SIG-M5 (cell line): ENCODE measurements around the gene KLHL17.
"Not testable (repeated sequence)": the region's sequence is repeated elsewhere in the genome, so short reads cannot be mapped to it uniquely, and the experiment has no call there.

Experiments used
- DNase-seq: peaks from one replicate; lab custom pipeline; 2025; lab: John Stamatoyannopoulos, UW

The KLHL17 gene

DNA sequence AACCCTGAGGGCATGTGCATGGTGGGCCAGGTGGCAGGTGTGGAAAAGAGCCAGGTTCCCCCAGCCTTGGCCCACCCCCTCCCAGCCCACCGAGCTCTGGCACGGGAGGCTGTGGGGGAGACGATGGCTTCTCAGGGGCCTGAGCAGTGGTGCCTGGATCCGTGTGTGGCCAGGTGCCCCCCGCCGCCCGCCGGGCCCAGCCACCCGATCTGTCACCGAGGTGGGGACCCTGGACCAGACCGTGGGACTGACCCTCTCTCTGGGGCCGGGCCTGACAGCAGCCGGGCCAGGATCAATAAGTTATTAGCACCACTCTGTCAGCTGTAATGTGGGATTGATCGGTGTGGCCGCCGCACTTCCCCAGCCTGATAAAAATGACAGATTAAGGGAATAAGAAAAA, 22.9 kb upstream of the KLHL17 start:
- DNase-seq: no peak

- no peak for DNase-seq
Observed at GRCh38 chr1:938088-938683, 22.2 kb upstream of the KLHL17 start.

DNA sequence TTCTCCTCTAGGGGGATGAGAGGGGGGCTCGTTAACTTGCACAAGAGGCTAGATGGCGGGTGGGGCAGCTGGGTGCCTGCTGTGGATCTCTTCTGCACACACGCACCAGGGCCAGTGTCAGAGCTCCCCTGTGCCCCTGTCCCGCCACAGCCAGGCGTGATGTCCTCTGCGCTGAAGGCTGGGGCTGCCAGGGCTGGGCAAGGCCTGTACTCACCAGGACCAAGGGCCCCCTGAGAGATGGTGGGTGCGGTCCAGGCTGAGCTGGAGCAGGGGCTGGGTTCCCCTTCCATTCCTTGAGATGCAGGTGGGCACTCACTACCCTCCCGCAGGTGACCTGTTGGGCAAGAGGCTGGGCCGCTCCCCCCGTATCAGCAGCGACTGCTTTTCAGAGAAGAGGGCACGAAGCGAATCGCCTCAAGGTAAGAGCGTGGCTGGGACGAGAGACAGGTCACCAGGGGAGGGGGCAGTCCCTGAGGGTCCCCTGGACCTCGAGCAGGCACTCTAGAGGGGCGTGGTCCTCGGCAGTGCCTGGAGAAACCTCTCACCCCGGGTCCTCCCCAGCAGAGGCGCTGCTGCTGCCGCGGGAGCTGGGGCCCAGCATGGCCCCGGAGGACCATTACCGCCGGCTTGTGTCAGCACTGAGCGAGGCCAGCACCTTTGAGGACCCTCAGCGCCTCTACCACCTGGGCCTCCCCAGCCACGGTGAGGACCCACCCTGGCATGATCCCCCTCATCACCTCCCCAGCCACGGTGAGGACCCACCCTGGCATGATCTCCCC, 21.5 kb upstream of the KLHL17 start:
- DNase-seq: no peak

- DNase-seq: no peak
Observed at GRCh38 chr1:939511-940106, 20.8 kb upstream of the KLHL17 start.

DNA sequence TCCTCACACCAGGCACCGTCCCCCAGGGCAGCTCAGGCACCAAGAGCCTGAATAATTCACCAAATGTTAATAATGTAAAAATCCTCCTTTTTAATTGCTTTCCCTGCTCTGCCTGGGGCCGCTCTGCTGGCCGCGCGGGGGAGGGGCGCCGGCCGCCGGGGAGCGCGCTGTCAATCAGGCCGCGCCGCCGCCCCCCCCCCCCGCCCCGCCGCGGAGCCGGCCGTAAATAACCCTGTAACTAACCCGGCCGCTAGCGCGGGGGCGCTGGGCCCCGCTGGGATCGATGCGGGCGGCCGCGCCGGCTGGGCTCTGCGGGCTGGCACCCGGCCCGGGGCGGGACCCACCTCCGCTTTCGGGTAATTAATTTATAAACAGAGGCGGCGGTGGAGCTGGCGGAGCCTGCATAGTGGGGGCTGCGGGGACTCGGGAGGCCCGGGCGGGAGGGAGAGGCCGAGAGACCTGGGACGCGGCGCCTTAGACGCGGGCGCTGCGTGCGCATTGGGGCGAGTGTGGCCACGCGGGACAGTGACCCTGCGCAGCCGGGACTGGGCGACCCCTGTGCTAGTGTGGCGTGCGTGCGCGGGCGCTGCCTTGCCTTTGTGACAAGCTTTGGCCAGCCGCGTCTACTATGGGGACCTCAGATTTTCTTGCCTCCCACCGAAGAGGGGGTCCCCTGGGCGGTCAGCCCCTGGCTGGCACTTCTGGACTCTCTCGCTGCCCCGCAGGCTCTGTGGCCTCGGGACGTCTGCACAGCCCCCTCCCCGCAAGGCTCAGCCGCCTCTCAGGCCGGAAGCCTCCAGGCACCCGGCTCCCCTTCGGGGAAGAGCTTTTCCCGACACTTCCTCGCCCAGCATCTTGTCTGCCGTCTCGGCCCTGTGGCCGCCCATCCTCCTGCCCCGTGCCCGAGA, 20.0 kb upstream of the KLHL17 start:
- DNase-seq: no peak

DNA sequence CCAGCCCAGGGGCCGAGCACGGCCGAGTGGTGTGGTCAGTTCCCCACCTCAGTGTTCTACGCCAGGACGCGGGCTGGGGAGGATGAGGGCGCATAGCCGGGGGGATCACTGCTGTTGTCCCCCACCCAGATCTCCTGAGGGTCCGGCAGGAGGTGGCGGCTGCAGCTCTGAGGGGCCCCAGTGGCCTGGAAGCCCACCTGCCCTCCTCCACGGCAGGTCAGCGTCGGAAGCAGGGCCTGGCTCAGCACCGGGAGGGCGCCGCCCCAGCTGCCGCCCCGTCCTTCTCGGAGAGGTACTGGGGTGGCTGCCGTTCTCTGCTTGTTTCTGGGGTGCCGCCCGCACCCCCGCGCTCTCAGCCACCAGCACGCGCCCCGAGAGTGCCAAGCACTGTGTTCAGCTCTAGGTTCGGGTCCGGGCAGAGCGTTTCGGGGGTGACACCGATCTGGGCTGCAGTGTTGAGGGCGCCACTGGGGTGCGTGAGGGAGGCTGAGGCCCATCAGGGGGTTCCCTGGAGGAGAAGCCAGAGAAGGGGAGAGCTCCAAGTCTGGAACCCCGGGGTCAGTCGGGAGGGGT, 19.3 kb upstream of the KLHL17 start:
- DNase-seq: no peak

DNA sequence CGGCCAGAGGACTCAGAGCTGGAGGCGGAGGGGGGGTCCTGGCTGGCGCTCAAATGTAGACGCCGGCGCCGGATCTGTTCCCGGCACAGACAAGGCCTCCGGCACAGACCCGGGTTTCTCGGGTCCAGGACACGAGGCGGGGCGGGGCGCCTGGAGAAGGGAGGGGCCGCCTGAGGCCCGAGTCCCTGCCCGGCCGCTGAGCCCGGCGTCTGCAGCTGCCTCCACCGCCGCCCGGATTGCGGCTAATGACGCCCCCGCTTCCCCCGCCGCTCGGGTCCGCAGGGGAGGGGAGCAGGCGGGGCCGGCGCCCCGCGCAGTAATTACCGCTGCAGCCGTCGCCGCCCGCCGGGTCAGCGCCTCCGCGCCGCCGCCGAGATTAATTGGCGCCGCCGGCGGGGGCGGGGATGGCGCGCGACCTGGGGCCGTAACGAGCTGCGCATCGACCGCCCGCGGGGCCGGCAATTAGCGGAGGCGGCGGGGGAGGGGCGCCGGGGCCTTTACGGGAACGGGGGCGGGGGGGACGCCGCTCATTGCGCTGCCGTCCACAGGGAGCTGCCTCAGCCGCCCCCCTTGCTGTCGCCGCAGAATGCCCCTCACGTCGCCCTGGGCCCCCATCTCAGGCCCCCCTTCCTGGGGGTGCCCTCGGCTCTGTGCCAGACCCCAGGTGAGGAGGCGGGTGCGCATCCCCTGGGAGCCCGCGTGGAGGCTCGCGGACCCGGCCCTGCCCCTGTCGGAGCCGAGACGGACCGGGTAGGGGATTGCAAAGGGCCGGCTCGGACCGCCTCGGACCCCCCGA, 18.6 kb upstream of the KLHL17 start:
- no peak for DNase-seq

GRCh38 chr1:942411-942821, 18.0 kb upstream of the KLHL17 start:
- DNase-seq: no peak

GRCh38 chr1:942864-943533, 17.4 kb upstream of the KLHL17 start:
- no peak for DNase-seq

- no peak for DNase-seq
Observed at GRCh38 chr1:943545-944340, 16.6 kb upstream of the KLHL17 start.

GRCh38 chr1:944341-945325, 15.8 kb upstream of the KLHL17 start:
- DNase-seq: no peak

GRCh38 chr1:945688-946556, 14.5 kb upstream of the KLHL17 start:
- DNase-seq: no peak

GRCh38 chr1:946811-947210, 13.6 kb upstream of the KLHL17 start:
- not testable (repeated sequence) for DNase-seq

DNA sequence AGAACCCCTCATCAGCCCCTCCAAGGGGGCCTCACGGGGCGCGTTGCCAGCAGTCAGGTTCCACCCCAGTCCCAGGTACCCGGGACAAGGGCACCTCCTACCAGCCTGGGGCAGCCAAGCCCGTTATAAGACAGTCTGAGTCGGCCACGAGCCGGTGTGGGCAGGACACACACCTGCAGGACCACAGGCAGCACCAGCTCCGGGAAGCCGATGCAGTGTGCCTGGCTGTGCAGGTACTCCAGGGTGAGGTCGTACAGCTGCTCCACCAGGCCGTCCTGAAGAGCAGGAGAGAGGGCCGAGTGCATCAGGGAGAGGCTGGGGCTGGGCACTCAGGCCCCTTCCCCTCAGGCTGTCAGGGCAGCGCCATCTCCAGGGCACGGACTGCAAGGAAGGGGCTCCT, 12.4 kb upstream of the KLHL17 start:
- no peak for DNase-seq

DNA sequence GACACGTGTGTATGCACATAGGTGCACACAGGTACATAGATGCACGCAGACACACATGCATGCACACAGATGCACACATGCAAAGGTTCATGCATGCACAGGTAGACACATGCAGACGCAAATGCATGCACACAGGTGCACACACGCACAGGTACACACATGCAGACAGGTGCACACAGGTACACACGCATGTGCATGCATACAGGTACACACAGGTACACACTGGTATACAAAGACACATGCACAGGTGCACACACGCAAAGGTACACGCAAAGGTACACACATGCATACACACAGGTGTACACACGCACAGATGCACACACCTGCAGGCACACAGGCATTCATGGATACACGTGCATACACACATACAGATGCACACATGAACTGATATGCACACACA, 10.1 kb upstream of the KLHL17 start:
- DNase-seq: no peak

DNA sequence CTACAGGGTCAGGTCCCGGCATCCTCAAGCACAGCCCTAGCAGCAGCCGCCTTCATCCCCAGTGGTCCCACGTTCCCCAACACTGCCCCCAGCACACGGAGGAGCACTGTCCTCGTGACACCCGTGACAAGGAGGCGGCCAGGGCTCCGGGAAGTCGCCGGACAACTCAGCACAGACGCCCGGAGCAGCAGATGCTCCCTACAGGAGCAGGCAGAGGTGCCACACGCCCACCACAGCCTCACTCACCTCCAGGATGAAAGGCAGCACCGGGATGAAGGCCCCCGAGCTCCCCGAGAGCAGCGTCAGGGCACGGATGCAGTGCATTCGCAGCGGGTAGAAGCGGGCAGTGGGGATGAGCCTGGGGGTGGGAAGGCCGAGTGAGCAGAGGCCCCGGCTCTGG, 9.5 kb upstream of the KLHL17 start:
- DNase-seq: no peak

- no peak for DNase-seq
Observed at GRCh38 chr1:951364-951763, 9.0 kb upstream of the KLHL17 start.

DNA sequence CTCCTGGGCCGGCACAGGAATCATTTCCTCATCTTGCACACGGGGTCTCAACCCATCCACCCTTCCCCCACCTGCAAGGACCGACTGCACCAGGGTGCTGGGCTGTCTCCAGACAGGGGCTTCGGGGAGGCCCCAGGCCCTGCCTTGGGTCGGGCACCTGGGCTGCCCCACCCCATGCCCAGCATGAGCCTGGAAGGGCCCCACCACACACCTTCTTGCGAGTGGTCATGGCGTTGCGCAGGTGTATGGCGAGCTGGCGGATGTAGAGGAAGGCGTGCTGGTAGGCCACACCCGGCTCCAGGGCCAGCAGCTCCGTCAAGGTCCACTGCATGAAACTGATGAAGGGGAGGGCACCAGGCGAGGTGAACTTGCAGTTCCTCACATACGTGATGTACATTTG, 8.2 kb upstream of the KLHL17 start:
- no peak for DNase-seq
